ENCODE results near the gene OGA.

DNA sequence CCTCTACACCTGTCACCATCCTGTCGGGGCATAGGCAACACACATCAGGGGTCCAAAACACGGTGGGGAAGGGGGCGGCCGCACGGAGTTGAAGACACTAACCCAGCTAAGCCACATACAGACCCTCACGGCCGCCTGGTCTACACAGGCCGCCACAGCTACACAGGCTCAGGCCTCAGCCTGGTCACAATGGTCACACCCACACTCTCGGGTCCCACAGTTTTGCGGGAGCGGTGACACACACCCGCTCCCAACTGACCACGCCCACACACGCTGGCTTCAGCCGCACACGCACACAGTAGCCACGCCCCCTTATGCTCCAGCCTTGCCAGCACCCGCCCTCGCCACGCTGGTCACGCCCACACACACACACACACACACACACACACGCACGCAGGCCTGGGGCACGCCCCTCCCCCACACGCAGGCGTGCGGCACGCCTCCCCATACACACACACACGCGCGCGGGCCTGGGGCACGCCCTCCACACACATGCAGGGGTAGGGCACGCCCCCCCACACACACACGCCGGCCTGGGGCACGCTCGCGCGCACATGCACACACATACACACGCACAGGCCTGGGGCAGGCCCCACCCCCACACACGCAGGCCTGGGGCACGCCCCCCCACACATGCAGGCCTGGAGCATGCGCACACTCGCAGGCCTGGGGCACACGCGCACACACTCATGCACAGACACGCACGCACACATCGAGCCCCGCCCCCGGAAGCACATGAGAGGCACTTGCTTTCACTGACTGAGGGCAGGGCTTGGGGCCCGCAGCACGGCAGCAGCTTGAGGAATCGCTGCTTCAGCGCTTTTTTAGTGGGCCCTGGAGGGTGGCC lies 12.3 kb upstream of the OGA start:
- TF ChIP-seq MAFK (IDR thresholded peaks at IDR 0.05; ENCODE audit: low read depth, low read length) = peak; percentile 79; the same call in 1 of the 2 replicates
- no peak for TF ChIP-seq POLR2A (IDR thresholded peaks at IDR 0.05; ENCODE audit: control extremely low read depth in 1 of 2, low read depth in 2 of 2, low read length in 2 of 2)
- no peak for TF ChIP-seq CTCF (IDR thresholded peaks at IDR 0.05; ENCODE audit: control extremely low read depth in 1 of 3, insufficient read depth in 1 of 3, low read depth in 1 of 3, low read length in 3 of 3)
- no peak for TF ChIP-seq RAD21 (IDR thresholded peaks at IDR 0.05 in 1 of 2, conservative IDR thresholded peaks at IDR 0.05 in 1 of 2; ENCODE audit: low read depth in 2 of 2, low read length in 2 of 2)
- no peak for TF ChIP-seq RXRA (IDR thresholded peaks at IDR 0.05; ENCODE audit: insufficient read depth, low read depth, low read length)
- TF ChIP-seq SRF (IDR thresholded peaks at IDR 0.05; ENCODE audit: low read depth, low read length) = no peak
- TF ChIP-seq JUND (IDR thresholded peaks at IDR 0.05; ENCODE audit: low read length) = no peak
- TF ChIP-seq POLR2AphosphoS5 (IDR thresholded peaks at IDR 0.05; ENCODE audit: low read depth, low read length) = no peak
- TF ChIP-seq GTF2F1 (IDR thresholded peaks at IDR 0.05; ENCODE audit: borderline replicate concordance, low read depth, low read length) = no peak

Data from H1 (cell line).